ENCODE measurements around the gene FRA10AC1.

GRCh38 chr10:93672890-93673289 is 29.5 kb downstream of the FRA10AC1 start:
- TF ChIP-seq CTCF (IDR thresholded peaks at IDR 0.05) (no peak), POLR2A (IDR thresholded peaks at IDR 0.05) (no peak), POLR2AphosphoS5 (IDR thresholded peaks at IDR 0.05) (no peak), EP300 (IDR thresholded peaks at IDR 0.05) (no peak)

Data from stomach (tissue), 4 donors.